ENCODE measurements around the gene IFT20.

GRCh38 chr17:28325211-28325610, 10.1 kb downstream of the IFT20 start:
- TF ChIP-seq ZNF707 (tag by site-specific recombination; IDR thresholded peaks at IDR 0.05) (no peak), ZNF404 (tag by site-specific recombination; IDR thresholded peaks at IDR 0.05) (no peak), ZNF530 (tag by site-specific recombination; IDR thresholded peaks at IDR 0.05; ENCODE audit: low read depth) (no peak), ZNF660 (tag by site-specific recombination; IDR thresholded peaks at IDR 0.05) (no peak), ZBTB7A (tag by site-specific recombination; IDR thresholded peaks at IDR 0.05; ENCODE audit: low read depth) (no peak), ZNF561 (tag by site-specific recombination; IDR thresholded peaks at IDR 0.05; ENCODE audit: borderline replicate concordance) (no peak), ZNF48 (tag by site-specific recombination; IDR thresholded peaks at IDR 0.05) (no peak), ZBTB26 (tag by site-specific recombination; optimal IDR thresholded peaks at IDR 0.05) (no peak), ZNF830 (tag by site-specific recombination; IDR thresholded peaks at IDR 0.05; ENCODE audit: low read depth) (no peak), ZNF571 (tag by site-specific recombination; IDR thresholded peaks at IDR 0.05) (no peak), RBAK (tag by site-specific recombination; IDR thresholded peaks at IDR 0.05) (no peak), ZBTB8A (tag by site-specific recombination; IDR thresholded peaks at IDR 0.05) (no peak)
- TF ChIP-seq, protein P1, sequence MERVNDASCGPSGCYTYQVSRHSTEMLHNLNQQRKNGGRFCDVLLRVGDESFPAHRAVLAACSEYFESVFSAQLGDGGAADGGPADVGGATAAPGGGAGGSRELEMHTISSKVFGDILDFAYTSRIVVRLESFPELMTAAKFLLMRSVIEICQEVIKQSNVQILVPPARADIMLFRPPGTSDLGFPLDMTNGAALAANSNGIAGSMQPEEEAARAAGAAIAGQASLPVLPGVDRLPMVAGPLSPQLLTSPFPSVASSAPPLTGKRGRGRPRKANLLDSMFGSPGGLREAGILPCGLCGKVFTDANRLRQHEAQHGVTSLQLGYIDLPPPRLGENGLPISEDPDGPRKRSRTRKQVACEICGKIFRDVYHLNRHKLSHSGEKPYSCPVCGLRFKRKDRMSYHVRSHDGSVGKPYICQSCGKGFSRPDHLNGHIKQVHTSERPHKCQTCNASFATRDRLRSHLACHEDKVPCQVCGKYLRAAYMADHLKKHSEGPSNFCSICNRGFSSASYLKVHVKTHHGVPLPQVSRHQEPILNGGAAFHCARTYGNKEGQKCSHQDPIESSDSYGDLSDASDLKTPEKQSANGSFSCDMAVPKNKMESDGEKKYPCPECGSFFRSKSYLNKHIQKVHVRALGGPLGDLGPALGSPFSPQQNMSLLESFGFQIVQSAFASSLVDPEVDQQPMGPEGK (tag by site-specific recombination; IDR thresholded peaks at IDR 0.05) = no peak
- TF ChIP-seq, protein P2, sequence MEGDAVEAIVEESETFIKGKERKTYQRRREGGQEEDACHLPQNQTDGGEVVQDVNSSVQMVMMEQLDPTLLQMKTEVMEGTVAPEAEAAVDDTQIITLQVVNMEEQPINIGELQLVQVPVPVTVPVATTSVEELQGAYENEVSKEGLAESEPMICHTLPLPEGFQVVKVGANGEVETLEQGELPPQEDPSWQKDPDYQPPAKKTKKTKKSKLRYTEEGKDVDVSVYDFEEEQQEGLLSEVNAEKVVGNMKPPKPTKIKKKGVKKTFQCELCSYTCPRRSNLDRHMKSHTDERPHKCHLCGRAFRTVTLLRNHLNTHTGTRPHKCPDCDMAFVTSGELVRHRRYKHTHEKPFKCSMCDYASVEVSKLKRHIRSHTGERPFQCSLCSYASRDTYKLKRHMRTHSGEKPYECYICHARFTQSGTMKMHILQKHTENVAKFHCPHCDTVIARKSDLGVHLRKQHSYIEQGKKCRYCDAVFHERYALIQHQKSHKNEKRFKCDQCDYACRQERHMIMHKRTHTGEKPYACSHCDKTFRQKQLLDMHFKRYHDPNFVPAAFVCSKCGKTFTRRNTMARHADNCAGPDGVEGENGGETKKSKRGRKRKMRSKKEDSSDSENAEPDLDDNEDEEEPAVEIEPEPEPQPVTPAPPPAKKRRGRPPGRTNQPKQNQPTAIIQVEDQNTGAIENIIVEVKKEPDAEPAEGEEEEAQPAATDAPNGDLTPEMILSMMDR (tag by site-specific recombination; IDR thresholded peaks at IDR 0.05) = no peak

All from HEK293 (cell line).